ENCODE measurements around the gene CYCS. TPM values are rescaled to one million over a fixed set of nuclear protein-coding genes. Genes with fewer than 3 reads are reported as not detected.
"Not testable (repeated sequence)": the region's sequence is repeated elsewhere in the genome, so short reads cannot be mapped to it uniquely, and the experiment has no call there.

The CYCS gene
- total RNA-seq = 58.7 TPM

DNA sequence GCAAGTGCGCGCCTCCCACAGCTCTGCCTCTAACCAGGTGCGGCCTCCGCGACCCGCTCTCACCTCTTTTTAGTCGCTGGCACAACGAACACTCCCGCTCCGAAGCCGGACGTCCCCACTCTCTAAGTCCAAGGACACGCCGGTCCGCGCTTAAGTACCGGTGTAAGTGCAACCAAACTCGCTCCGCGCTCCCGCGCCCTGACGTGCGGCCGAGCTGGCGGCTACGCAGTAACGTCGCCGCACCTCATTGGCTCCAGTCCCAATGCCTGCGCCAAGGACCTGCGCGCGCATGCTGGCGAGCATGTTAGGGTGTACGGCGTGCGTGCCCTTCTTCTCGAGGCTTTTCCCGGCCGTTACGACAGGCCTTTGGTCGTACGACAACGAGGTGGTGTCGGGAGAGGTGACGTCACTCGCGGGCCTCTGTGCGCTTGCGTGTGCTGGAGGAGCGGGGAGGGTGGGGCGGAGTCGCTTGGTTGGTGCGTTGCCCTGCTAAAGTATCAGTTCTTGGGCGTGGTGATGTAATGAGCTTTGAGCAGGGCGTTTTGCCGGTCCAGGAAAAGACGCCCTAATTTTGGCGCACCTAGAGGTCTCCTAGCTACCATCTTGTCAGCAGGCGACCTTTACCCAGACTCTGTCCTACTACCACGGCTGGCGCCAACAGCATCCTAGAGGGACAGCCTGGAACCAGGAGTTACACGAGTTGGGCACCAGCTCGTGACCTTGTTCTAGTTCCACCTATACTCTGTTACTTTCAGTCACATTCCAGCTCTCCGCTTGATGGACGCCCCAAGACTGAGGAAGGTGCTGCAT, at the start of gene CYCS:
TSS of gene CYCS (minus strand) at position 124 of the 810 bp plus-strand sequence. CDS start 1,141 bp downstream, outside the sequence.
- peak; percentile 100 for DNase-seq (ENCODE audit: low spot score)
- peak; percentile 98 for ATAC-seq
- intact Hi-C loops (cut with DNase I) = no loop called here

- no peak for DNase-seq (ENCODE audit: low spot score)
- ATAC-seq = no peak
- intact Hi-C loops (cut with DNase I) = no loop called here
These were observed 48.1 kb upstream of the CYCS start for GRCh38 chr7:25173184-25173583.

DNA sequence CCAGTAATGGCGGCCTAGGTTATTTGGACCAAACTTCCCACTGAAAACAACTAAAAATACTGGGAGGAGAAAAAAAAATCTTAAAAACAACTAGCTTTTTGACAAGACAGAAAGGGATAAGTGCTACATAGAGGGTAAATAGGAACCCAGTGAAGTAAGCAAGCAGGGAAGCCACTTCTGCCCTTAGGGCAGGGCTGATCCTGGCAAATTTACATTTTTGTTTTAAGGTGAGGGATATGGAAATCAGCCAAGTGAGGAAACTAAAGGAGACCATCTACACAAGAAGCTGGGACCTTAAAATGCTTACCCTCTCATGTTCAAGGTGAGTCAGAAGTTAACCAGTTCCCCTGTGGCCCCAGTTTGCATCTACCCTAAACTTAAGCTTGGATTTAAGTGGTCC, 46.5 kb upstream of the CYCS start:
- ATAC-seq (no peak), DNase-seq (ENCODE audit: low spot score) (no peak)
- intact Hi-C loops (cut with DNase I) = no loop called here

- intact Hi-C loops (cut with DNase I) = no loop called here
- ATAC-seq (no peak), DNase-seq (ENCODE audit: low spot score) (no peak)
These were observed 46.0 kb upstream of the CYCS start for GRCh38 chr7:25171071-25171470.

DNA sequence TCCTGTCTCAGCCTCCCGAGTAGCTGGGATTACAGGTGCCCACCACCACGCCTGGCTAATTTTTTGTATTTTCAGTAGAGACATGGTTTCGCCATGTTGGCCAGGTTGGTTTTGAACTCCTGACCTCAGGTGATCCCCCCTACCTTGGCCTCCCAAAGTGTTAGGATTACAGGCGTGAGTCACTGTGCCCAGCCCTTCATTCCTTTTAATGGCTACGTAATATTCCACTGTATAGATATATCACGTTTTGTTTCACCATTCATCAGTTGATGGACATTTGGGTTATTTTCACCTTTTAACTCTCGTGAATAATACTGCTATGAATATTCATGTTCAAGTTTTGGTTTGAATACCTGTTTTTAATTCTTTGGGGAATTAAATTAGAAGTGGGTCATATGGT, 44.6 kb upstream of the CYCS start:
- intact Hi-C loops (cut with DNase I) = no loop called here
- no peak for ATAC-seq
- no peak for DNase-seq (ENCODE audit: low spot score)

GRCh38 chr7:25168145-25168544, 43.1 kb upstream of the CYCS start:
- no peak for DNase-seq (ENCODE audit: low spot score)
- no peak for ATAC-seq
- intact Hi-C loops (cut with DNase I) = no loop called here

DNA sequence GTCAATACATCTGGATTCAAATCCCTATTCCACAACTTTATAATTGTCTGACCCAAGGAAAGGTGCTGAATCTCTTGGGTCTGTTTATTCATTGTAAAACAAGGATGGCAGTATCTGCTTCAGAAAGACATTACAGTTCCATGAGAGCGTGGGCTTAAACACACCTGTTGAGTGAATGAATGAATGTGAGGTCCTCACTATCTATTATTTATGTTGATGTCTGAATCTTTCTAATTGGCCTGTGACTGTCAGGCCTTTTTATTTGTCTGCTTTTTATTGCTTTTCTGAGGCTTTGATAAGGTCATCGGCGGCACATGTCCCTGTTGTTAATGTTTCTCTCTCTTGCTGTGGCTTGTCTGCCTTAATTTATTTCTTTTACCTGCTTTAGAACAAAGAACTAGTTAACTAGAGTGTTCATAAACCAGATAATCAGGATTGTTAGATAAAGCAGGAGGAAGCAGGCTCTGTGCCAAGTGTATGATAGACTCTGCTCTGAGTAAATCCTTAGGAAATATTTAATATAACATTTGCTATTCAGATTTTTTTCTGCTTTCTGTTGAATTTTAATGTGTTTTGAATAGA, 42.3 kb upstream of the CYCS start:
- no peak for DNase-seq (ENCODE audit: low spot score)
- ATAC-seq = no peak
- intact Hi-C loops (cut with DNase I) = no loop called here

DNA sequence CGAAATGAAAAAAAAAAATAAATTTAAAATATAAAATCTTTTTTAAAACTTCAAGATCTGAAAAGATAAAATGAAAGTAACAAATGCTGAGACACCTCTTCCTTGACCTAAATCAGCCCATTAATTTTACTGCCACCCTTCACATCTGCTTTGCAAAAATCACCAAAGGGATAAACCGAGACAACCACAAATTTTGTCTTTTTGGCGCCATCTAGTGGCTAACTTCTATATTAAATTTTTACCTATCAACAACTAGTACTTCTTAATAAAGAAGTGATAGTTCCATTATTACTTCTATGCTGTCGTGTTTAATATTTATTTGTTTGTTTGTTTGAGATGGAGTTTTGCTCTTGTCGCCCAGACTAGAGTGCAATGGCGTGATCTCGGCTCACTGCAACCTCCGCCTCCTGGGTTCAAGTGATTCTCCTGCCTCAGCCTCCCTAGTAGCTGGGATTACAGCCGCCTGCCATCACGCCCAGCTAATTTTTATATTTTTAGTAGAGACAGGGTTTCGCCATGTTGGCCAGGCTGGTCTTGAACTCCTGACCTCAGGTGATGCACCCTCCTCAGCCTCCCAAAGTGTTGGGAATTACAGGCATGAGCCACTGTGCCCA, 35.0 kb upstream of the CYCS start:
- intact Hi-C loops (cut with DNase I); ATAC-seq; DNase-seq (ENCODE audit: low spot score): not testable (repeated sequence)

DNA sequence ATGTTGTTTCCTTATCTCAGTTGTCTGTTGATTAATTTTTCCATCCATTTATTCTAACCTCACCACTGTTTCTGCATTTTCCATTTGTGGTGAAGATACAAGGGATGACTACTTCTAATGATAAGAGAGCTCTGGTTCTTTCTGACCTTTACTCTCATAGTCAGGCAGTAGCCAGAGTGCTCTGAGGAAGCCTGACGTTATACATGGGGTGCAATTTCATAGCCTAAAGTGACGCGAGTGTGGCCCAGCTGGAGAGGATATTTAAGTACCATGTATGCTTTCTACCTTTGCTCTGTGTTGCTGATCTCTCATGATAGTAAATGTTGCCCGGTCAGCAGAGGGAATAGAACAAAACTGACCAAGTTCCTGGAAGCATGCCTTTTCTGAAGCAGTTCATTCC, 33.9 kb upstream of the CYCS start:
- ATAC-seq (no peak), DNase-seq (ENCODE audit: low spot score) (no peak)
- intact Hi-C loops (cut with DNase I) = no loop called here

GRCh38 chr7:25151773-25152172, 26.7 kb upstream of the CYCS start:
- intact Hi-C loops (cut with DNase I) = no loop called here
- DNase-seq (ENCODE audit: low spot score) (no peak), ATAC-seq (no peak)

GRCh38 chr7:25149836-25150235, 24.8 kb upstream of the CYCS start:
- intact Hi-C loops (cut with DNase I) = no loop called here
- ATAC-seq (no peak), DNase-seq (ENCODE audit: low spot score) (no peak)

GRCh38 chr7:25148772-25149575, 23.9 kb upstream of the CYCS start:
- DNase-seq (ENCODE audit: low spot score) = no peak
- ATAC-seq = no peak
- intact Hi-C loops (cut with DNase I) = no loop called here

- intact Hi-C loops (cut with DNase I) = no loop called here
These were observed 18.7 kb upstream of the CYCS start for GRCh38 chr7:25143763-25144162.

DNA sequence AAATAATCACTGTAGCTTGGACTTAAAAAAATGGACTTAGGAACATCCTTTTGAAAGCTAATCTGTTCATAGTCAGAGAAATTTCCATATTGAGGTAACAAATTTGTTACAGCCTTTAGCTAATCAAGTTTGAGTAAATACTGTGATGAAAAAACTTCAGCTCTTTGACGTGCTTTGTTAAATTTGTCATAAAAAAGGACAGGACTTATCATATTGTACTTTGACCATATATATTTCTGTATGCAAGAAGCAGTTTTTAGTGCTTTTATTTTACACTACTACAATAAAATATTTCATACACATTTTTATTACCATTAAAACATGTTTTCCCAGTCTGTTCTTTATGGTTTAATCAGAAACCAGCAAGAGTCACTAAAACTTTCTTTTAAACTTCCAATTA, 14.5 kb upstream of the CYCS start:
- DNase-seq (ENCODE audit: low spot score) (no peak), ATAC-seq (no peak)
- intact Hi-C loops (cut with DNase I) = no loop called here

More at GRCh38 chr7:25143763-25144162, 18.7 kb upstream of the CYCS start:
- DNase-seq (ENCODE audit: low spot score) (no peak), ATAC-seq (no peak)

- no peak for ATAC-seq
- no peak for DNase-seq (ENCODE audit: low spot score)
- intact Hi-C loops (cut with DNase I) = no loop called here
These were observed 9.4 kb upstream of the CYCS start for GRCh38 chr7:25134358-25135010.

GRCh38 chr7:25132430-25132829, 7.4 kb upstream of the CYCS start:
- ATAC-seq (no peak), DNase-seq (ENCODE audit: low spot score) (no peak)
- intact Hi-C loops (cut with DNase I) = no loop called here

DNA sequence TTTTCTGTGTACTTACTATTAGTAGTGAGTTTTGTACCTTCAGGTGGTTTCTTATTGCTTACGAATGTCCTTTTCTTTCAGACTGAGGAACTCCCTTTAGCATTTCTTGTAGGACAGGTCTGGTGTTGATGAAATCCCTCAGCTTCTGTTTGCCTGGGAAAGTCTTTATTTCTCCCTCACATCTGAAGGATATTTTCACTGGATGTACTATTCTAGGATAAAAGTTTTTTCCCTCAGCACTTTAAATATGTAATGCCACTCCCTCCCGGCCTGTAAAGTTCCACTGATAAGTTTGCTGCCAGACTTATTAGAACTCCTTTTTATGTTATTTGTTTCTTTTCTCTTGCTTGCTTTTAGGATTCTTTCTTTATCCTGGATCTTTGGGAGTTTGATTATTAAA, 1.7 kb upstream of the CYCS start:
- intact Hi-C loops (cut with DNase I) = no loop called here
- ATAC-seq = no peak

DNA sequence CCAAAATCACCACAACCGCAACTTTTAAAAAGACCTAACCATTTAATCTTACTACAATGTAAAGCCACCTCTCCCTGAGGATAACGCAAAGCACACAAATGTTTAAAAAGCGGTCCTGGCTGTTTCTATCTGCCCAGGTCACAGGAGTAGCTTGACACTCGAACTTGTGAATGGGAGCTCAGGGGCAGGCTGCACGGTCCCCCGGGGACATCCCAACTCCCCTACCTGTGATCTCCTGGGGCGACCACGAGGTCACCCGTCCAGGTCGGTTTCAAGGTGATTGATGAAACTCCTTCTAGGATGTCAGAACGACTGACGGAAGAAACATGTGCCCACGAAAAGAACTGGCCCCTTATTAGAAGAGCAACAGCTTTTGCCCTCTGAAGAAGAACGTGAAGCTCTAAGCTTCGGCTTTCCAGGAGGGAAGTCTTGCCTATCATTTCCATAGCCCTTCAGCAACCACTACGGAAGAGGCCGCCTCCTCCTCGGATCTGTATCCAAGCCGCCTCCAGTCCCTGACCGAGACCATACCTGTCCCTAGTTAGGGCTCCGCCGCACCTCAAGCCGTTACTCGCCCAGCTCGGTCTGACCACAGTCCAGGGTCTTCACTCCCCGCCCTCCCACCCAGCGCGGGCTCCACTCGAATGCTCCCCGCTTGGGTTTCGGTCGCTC, 459 bp downstream of the CYCS start:
- ATAC-seq = peak; percentile 31
- peak; percentile 61 for DNase-seq (ENCODE audit: low spot score)
- intact Hi-C loops (cut with DNase I) = no loop called here

More for the DNA sequence above, 1.7 kb upstream of the CYCS start:
- no peak for DNase-seq (ENCODE audit: low spot score)

GRCh38 chr7:25122373-25122772, 2.7 kb downstream of the CYCS start:
- intact Hi-C loops (cut with DNase I) = no loop called here
- ATAC-seq (no peak), DNase-seq (ENCODE audit: low spot score) (no peak)
